ENCODE results near the gene SPOCK3. TPM values are rescaled to one million over a fixed set of nuclear protein-coding genes. Genes with fewer than 3 reads are reported as not detected.

The SPOCK3 gene
- total and polyA plus RNA-seq, 10 of the 15 experiments (the other 5 are each of a cell fraction or from before 2014, with no cell fraction given): 0.06 to 0.39 (median 0.09) TPM; not detected in 5

- BruUV-seq (replicated peaks): no TSS peak
- ATAC-seq (peak; percentile 64), FAIRE-seq (no peak), DNase-seq (ENCODE audit: low read depth, low spot score) (no peak)
- no peaks in the 10 kb centered on the region for H3K4me1 ChIP-seq (ENCODE audit: control insufficient read depth, insufficient read depth, low read length)
- H3K9ac ChIP-seq (ENCODE audit: control insufficient read depth, insufficient read depth, low read length): no peak overlapping the region
- no peaks in the 10 kb centered on the region for H3K27me3 ChIP-seq (replicated peaks in 1 of 2; ENCODE audit: control insufficient read depth in 2 of 2, insufficient read depth in 2 of 2, low read length in 1 of 2)
- POLR2A ChIA-PET: no interaction called here
- no peak overlapping the region for H3K27ac ChIP-seq (ENCODE audit: control insufficient read depth, insufficient read depth)
- intact Hi-C loops (cut with micrococcal nuclease; ENCODE audit: unreplicated experiment): no loop called here
- in situ Hi-C loops (cut with MboI): no loop called here
- H3K4me2 ChIP-seq (ENCODE audit: control insufficient read depth, insufficient read depth): no peak overlapping the region
- H3K9me3 ChIP-seq (replicated peaks; ENCODE audit: control insufficient read depth, insufficient read depth, low read length): no peaks in the 10 kb centered on the region
- no peak overlapping the region for H3K4me3 ChIP-seq
- SMC1A ChIA-PET (ENCODE audit: uncharacterized antibody, unreplicated experiment): no interaction called here
- H2AFZ ChIP-seq (ENCODE audit: control insufficient read depth, low read depth, low read length): no peak overlapping the region
- TF ChIP-seq ZSCAN29 (IDR thresholded peaks at IDR 0.05) (no peak), CREB1 (IDR thresholded peaks at IDR 0.05; ENCODE audit: low read depth) (no peak), FOXM1 (IDR thresholded peaks at IDR 0.05; ENCODE audit: low read depth, low read length) (no peak), PKNOX1 (IDR thresholded peaks at IDR 0.05) (no peak), ZNF687 (IDR thresholded peaks at IDR 0.05) (no peak), ZNF24 (IDR thresholded peaks at IDR 0.05) (no peak), FOXK2 (IDR thresholded peaks at IDR 0.05) (no peak), HSF1 (IDR thresholded peaks at IDR 0.05; ENCODE audit: low read depth, low read length) (no peak), MYC (IDR thresholded peaks at IDR 0.05; ENCODE audit: insufficient read depth, insufficient read length, insufficient replicate concordance, low read length, severe bottlenecking) (no peak), USF2 (IDR thresholded peaks at IDR 0.05; ENCODE audit: borderline replicate concordance, low read depth, low read length) (no peak)
- 0% methylated on average over 1 of the region's 1 CpG for WGBS (ENCODE audit: insufficient coverage, insufficient replicate concordance, low lambda C conversion rate, missing lambda C conversion rate)
- H3K79me2 ChIP-seq (ENCODE audit: control insufficient read depth, insufficient read depth, low read length): no peaks in the 10 kb centered on the region
- no peaks in the 10 kb centered on the region for H4K20me1 ChIP-seq (ENCODE audit: control insufficient read depth, insufficient read depth)
- RAD21 ChIA-PET (ENCODE audit: unreplicated experiment): interaction anchor here (2.3 kb wide), 1 partner anchor 59 kb away, joined by 5 read pairs; no protein-coding TSS in a partner anchor
- CTCF ChIA-PET: interaction anchor here (1.0 to 1.4 kb wide), 2 partner anchors 11 to 19 kb away, joined by 3 read pairs; no protein-coding TSS in a partner anchor
- H3K36me3 ChIP-seq (ENCODE audit: control insufficient read depth in 2 of 2, insufficient read depth in 2 of 2, low read length in 1 of 2): no peaks in the 10 kb centered on the region
Measured at GRCh38 chr4:167041524-167041923, 192.8 kb downstream of the SPOCK3 start.

Measured in GM12878 (cell line).